GM23248 (cell line): ENCODE data around the gene PEAK1.

Experiments used
- EZH2 ChIP-seq: fragments of 200-600 bp; sonication (generic); IDR thresholded peaks from 2 replicates; pipeline ENCODE4 v1.6.1; 2018; ENCODE audit warnings: antibody characterized with exemption, mild to moderate bottlenecking; ENCODE audit not compliant: insufficient read depth, poor library complexity, severe bottlenecking
- EZH2phosphoT487 ChIP-seq: fragments of 200-600 bp; sonication (generic); IDR thresholded peaks from 2 replicates; pipeline ENCODE4 v1.6.1; 2018; ENCODE audit warnings: antibody characterized with exemption, moderate library complexity, mild to moderate bottlenecking, low read depth; ENCODE audit not compliant: insufficient read depth

- TF ChIP-seq EZH2phosphoT487 (no peak), EZH2 (no peak)
These were observed 61.2 kb downstream of the PEAK1 start for GRCh38 chr15:77358545-77359240.
